OCI-LY3 (cell line): ENCODE measurements around the gene UGDH.
A peak's percentile ranks its signal among the peaks of the same experiment; 100 is the strongest.

Experiments
- CTCF ChIP-seq: fragments of 200-600, 300-600 bp; sonication (generic); IDR thresholded peaks from 2 replicates; pipeline ENCODE4 v1.5.1; 2014; ENCODE audit warnings: antibody characterized with exemption, low read length, low read depth
- EZH2phosphoT487 ChIP-seq: fragments of 200-600 bp; shearing (Covaris generic); IDR thresholded peaks from 2 replicates; pipeline ENCODE4 v1.6.1; 2018; ENCODE audit warnings: antibody characterized with exemption, mixed run types, low read depth

- peak; percentile 93 for TF ChIP-seq CTCF
- TF ChIP-seq EZH2phosphoT487, result no peak
These were observed 57.7 kb downstream of the UGDH start for GRCh38 chr4:39469429-39470077.
